Measurements from ENCODE around the gene IL1RAPL1.

The IL1RAPL1 gene

GRCh38 chrX:28850955-28851354 is 263.7 kb downstream of the IL1RAPL1 start:
- Histone ChIP-seq H3K36me3 (ENCODE audit: insufficient read depth, low read length) (no peaks in the 10 kb centered on the region), H2AFZ (ENCODE audit: low read depth, low read length) (no peak overlapping the region), H3K9me3 (ENCODE audit: low read length) (no peaks in the 10 kb centered on the region), H3K4me3 (ENCODE audit: low read length) (no peak overlapping the region), H3K4me1 (ENCODE audit: insufficient read depth, low read length) (no peaks in the 10 kb centered on the region), H3K27me3 (ENCODE audit: insufficient read depth, low read length) (peaks cover 6% of the 10 kb centered on the region)

DNA sequence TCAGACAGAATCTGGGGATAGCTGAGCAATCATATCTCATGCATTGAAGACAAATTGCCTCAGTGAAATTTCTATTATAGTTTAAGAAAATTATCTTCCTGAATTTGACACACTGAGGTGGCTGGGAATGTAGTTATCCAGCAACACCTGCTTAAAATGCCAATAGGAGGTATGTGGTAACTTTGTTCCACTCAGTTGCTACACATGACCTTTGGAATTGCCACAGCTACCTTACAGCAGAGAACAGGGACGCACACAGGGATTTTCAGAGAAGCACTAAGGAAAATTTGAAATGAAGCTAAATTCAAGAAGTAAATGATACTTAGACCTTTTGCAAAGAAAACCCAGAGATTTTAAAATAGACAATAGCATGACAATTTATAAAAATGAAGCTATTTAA is 264.6 kb downstream of the IL1RAPL1 start:
- no peaks in the 10 kb centered on the region for H3K36me3 ChIP-seq (ENCODE audit: insufficient read depth, low read length)
- H3K27me3 ChIP-seq (ENCODE audit: insufficient read depth, low read length): peaks cover 3% of the 10 kb centered on the region
- no peak overlapping the region for H3K4me3 ChIP-seq (ENCODE audit: low read length)
- no peaks in the 10 kb centered on the region for H3K9me3 ChIP-seq (ENCODE audit: low read length)
- no peaks in the 10 kb centered on the region for H3K4me1 ChIP-seq (ENCODE audit: insufficient read depth, low read length)
- no peak overlapping the region for H2AFZ ChIP-seq (ENCODE audit: low read depth, low read length)

DNA sequence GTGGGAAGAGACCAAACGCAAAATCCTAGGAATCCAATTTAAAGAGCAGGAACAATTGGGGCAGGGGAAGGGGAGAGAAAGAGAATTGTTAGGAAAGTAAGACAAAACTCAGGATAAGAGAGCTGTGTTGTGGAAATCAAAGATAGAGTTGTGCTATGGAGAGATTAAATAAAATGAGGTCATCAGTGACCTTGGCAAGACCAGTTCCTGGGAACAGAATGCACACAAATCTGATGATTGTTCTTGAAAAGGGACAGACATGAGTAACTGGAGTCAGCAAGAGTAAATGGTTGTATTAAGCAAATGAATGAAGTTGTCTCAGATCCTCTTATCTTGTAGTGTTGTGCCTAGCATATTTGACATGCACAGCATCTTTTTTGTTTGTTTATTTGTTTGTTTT is 267.4 kb downstream of the IL1RAPL1 start:
- H3K4me1 ChIP-seq (ENCODE audit: insufficient read depth, low read length): no peaks in the 10 kb centered on the region
- H3K36me3 ChIP-seq (ENCODE audit: insufficient read depth, low read length): no peaks in the 10 kb centered on the region
- H3K4me3 ChIP-seq (ENCODE audit: low read length): no peak overlapping the region
- H3K9me3 ChIP-seq (ENCODE audit: low read length): no peaks in the 10 kb centered on the region
- H3K27me3 ChIP-seq (ENCODE audit: insufficient read depth, low read length): peaks cover 3% of the 10 kb centered on the region
- no peak overlapping the region for H2AFZ ChIP-seq (ENCODE audit: low read depth, low read length)

- Histone ChIP-seq H3K9me3 (ENCODE audit: low read length) (no peaks in the 10 kb centered on the region), H3K4me1 (ENCODE audit: insufficient read depth, low read length) (peaks cover 2% of the 10 kb centered on the region), H3K36me3 (ENCODE audit: insufficient read depth, low read length) (no peaks in the 10 kb centered on the region), H3K4me3 (ENCODE audit: low read length) (no peak overlapping the region), H3K27me3 (ENCODE audit: insufficient read depth, low read length) (no peaks in the 10 kb centered on the region), H2AFZ (ENCODE audit: low read depth, low read length) (no peak overlapping the region)
Measured at GRCh38 chrX:28876408-28876807, 289.2 kb downstream of the IL1RAPL1 start.

DNA sequence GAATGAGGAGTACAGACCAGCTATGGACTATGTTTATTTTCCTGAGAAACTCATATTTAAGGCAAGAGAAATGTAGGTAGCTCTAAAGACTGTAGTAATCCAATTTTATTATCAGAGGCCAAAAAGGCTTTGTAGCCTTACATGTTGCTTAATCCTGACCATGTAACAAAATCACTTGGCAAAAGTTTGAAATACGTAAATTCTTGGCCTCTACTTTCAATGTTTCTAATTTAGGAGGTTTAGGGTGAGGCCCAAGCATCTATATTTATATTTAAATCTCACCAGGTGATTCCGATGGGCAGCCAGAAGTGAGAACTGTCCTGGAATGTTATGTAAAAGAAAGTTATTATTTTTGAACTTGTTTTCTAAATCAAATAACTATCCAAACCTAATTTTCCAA is 289.7 kb downstream of the IL1RAPL1 start:
- no peak overlapping the region for H2AFZ ChIP-seq (ENCODE audit: low read depth, low read length)
- H3K27me3 ChIP-seq (ENCODE audit: insufficient read depth, low read length): no peaks in the 10 kb centered on the region
- H3K36me3 ChIP-seq (ENCODE audit: insufficient read depth, low read length): no peaks in the 10 kb centered on the region
- no peaks in the 10 kb centered on the region for H3K9me3 ChIP-seq (ENCODE audit: low read length)
- H3K4me3 ChIP-seq (ENCODE audit: low read length): no peak overlapping the region
- peaks cover 2% of the 10 kb centered on the region for H3K4me1 ChIP-seq (ENCODE audit: insufficient read depth, low read length)

DNA sequence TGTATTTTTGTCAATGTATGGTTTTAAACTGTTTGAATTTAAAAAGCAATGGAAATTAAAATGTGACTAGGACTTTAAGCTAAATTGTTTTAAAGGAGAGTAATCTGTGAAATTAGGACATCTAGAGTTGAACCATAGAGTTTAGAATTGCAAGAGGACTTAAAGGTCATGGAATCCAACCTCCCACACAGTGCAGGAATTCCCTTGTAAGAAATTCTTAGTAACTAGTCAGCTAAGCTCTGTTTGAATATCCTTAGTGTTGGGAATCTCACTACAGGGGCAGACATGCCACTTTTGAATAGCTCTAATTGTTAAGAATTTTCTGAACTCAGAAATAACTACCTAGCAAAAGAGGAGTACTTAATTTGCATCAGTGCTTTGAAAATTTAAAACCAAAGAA is 292.9 kb downstream of the IL1RAPL1 start:
- Histone ChIP-seq H3K4me1 (ENCODE audit: insufficient read depth, low read length) (peaks cover 2% of the 10 kb centered on the region), H3K9me3 (ENCODE audit: low read length) (no peaks in the 10 kb centered on the region), H3K27me3 (ENCODE audit: insufficient read depth, low read length) (no peaks in the 10 kb centered on the region), H2AFZ (ENCODE audit: low read depth, low read length) (no peak overlapping the region), H3K36me3 (ENCODE audit: insufficient read depth, low read length) (no peaks in the 10 kb centered on the region), H3K4me3 (ENCODE audit: low read length) (no peak overlapping the region)

DNA sequence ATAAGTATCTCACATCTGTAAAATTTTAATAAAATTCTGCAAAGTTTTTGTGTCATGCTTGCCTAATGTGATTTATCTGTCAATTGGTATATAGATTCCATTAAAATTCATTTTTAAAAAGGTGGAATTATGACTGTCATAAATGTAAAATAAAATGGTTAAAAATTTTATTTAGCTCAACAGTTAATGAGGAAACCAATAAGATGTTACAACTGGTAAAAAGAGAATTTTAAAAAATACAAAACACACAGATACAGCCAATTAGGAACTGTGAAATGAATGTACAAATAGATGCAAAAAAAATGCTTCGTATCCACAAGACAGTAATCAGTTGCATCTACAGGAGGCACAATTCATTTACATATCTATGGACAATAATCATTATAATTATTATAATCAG is 297.6 kb downstream of the IL1RAPL1 start:
- no peak overlapping the region for H3K4me3 ChIP-seq (ENCODE audit: low read length)
- peaks cover 5% of the 10 kb centered on the region for H3K4me1 ChIP-seq (ENCODE audit: insufficient read depth, low read length)
- no peaks in the 10 kb centered on the region for H3K36me3 ChIP-seq (ENCODE audit: insufficient read depth, low read length)
- H3K9me3 ChIP-seq (ENCODE audit: low read length): no peaks in the 10 kb centered on the region
- H2AFZ ChIP-seq (ENCODE audit: low read depth, low read length): no peak overlapping the region
- no peaks in the 10 kb centered on the region for H3K27me3 ChIP-seq (ENCODE audit: insufficient read depth, low read length)

DNA sequence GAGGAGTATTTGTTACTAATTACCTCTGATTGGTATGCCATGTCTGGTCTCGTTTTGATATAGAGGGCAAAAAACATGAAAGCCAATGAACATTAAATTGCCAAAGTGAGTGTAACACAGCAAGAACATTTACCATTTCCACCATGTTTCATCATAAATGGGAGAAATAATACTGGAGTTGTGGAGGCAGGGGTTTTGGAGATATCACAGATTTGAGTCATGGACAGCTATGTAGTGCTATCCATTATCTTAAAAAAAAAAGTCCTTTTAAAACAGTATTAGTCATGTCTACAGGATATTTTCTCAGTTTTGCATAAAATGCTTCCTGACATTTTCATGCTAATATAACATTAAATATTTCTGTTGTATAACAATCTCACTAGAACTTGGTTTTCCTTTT is 301.2 kb downstream of the IL1RAPL1 start:
- no peak overlapping the region for H3K4me3 ChIP-seq (ENCODE audit: low read length)
- H3K36me3 ChIP-seq (ENCODE audit: insufficient read depth, low read length): no peaks in the 10 kb centered on the region
- H3K27me3 ChIP-seq (ENCODE audit: insufficient read depth, low read length): no peaks in the 10 kb centered on the region
- H3K9me3 ChIP-seq (ENCODE audit: low read length): no peaks in the 10 kb centered on the region
- H2AFZ ChIP-seq (ENCODE audit: low read depth, low read length): no peak overlapping the region
- H3K4me1 ChIP-seq (ENCODE audit: insufficient read depth, low read length): peaks cover 9% of the 10 kb centered on the region

- Histone ChIP-seq H2AFZ (ENCODE audit: low read depth, low read length) (no peak overlapping the region), H3K9me3 (ENCODE audit: low read length) (no peaks in the 10 kb centered on the region), H3K4me3 (ENCODE audit: low read length) (no peak overlapping the region), H3K36me3 (ENCODE audit: insufficient read depth, low read length) (no peaks in the 10 kb centered on the region), H3K4me1 (ENCODE audit: insufficient read depth, low read length) (peaks cover 9% of the 10 kb centered on the region), H3K27me3 (ENCODE audit: insufficient read depth, low read length) (no peaks in the 10 kb centered on the region)
Measured at GRCh38 chrX:28889591-28890090, 302.4 kb downstream of the IL1RAPL1 start.

DNA sequence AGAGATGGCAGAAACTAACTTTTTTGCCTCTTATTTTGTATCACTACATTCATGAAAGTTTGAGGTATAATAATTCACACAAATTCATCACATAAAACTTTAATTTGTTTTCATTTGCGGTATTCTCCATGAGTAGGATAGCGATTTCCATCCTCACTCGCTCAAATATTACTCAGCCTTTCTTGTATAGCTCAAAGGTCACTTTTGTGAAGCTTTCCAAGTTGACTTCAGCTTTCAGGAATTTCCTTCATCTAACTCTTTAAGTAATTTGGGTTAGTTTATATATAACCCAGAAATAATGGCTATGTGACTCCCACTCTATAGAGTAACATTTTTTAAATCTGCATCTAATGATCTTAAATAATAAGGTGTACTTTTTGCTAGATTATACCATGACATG is 314.4 kb downstream of the IL1RAPL1 start:
- H3K4me3 ChIP-seq (ENCODE audit: low read length): no peak overlapping the region
- no peaks in the 10 kb centered on the region for H3K9me3 ChIP-seq (ENCODE audit: low read length)
- no peak overlapping the region for H2AFZ ChIP-seq (ENCODE audit: low read depth, low read length)
- H3K27me3 ChIP-seq (ENCODE audit: insufficient read depth, low read length): no peaks in the 10 kb centered on the region
- H3K36me3 ChIP-seq (ENCODE audit: insufficient read depth, low read length): no peaks in the 10 kb centered on the region
- no peaks in the 10 kb centered on the region for H3K4me1 ChIP-seq (ENCODE audit: insufficient read depth, low read length)

GRCh38 chrX:28910487-28910886 is 323.2 kb downstream of the IL1RAPL1 start:
- Histone ChIP-seq H3K4me3 (ENCODE audit: low read length) (no peak overlapping the region), H2AFZ (ENCODE audit: low read depth, low read length) (no peak overlapping the region), H3K9me3 (ENCODE audit: low read length) (no peaks in the 10 kb centered on the region), H3K4me1 (ENCODE audit: insufficient read depth, low read length) (no peaks in the 10 kb centered on the region), H3K27me3 (ENCODE audit: insufficient read depth, low read length) (no peaks in the 10 kb centered on the region), H3K36me3 (ENCODE audit: insufficient read depth, low read length) (no peaks in the 10 kb centered on the region)

GRCh38 chrX:28920153-28920943 is 333.1 kb downstream of the IL1RAPL1 start:
- no peaks in the 10 kb centered on the region for H3K4me1 ChIP-seq (ENCODE audit: insufficient read depth, low read length)
- no peak overlapping the region for H2AFZ ChIP-seq (ENCODE audit: low read depth, low read length)
- no peaks in the 10 kb centered on the region for H3K36me3 ChIP-seq (ENCODE audit: insufficient read depth, low read length)
- H3K4me3 ChIP-seq (ENCODE audit: low read length): no peak overlapping the region
- no peaks in the 10 kb centered on the region for H3K9me3 ChIP-seq (ENCODE audit: low read length)
- H3K27me3 ChIP-seq (ENCODE audit: insufficient read depth, low read length): no peaks in the 10 kb centered on the region

DNA sequence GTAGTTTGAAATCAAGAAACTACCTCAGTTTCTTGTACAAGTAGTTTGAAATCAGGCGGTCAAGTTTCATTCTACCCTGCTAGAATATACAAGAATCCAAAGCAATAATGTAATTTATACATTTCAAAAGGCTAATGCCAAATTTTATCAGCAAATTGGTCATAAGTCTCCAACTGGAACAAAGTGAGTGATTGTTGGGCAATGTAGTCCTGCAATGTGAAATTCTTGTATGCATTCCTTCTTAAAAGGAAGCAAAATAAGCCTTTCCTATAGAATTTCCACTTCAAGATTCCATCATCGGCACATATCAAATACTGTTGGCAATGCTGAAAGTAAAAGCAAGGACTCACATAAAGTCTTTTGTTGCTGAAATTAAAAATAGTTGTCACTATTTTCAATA is 334.9 kb downstream of the IL1RAPL1 start:
- Histone ChIP-seq H3K4me3 (ENCODE audit: low read length) (no peak overlapping the region), H3K36me3 (ENCODE audit: insufficient read depth, low read length) (no peaks in the 10 kb centered on the region), H3K4me1 (ENCODE audit: insufficient read depth, low read length) (no peaks in the 10 kb centered on the region), H3K27me3 (ENCODE audit: insufficient read depth, low read length) (no peaks in the 10 kb centered on the region), H2AFZ (ENCODE audit: low read depth, low read length) (no peak overlapping the region), H3K9me3 (ENCODE audit: low read length) (no peaks in the 10 kb centered on the region)

GRCh38 chrX:28946846-28947245 is 359.6 kb downstream of the IL1RAPL1 start:
- no peaks in the 10 kb centered on the region for H3K36me3 ChIP-seq (ENCODE audit: insufficient read depth, low read length)
- no peaks in the 10 kb centered on the region for H3K27me3 ChIP-seq (ENCODE audit: insufficient read depth, low read length)
- H3K4me1 ChIP-seq (ENCODE audit: insufficient read depth, low read length): no peaks in the 10 kb centered on the region
- no peak overlapping the region for H3K4me3 ChIP-seq (ENCODE audit: low read length)
- H2AFZ ChIP-seq (ENCODE audit: low read depth, low read length): no peak overlapping the region
- H3K9me3 ChIP-seq (ENCODE audit: low read length): no peaks in the 10 kb centered on the region
